ENCODE measurements around the gene ABCC8. TPM values are rescaled to one million over a fixed set of nuclear protein-coding genes. Genes with fewer than 3 reads are reported as not detected.

The ABCC8 gene
- total and polyA plus RNA-seq, 10 of the 15 experiments (the other 5 are each of a cell fraction or from before 2014, with no cell fraction given): not detected

DNA sequence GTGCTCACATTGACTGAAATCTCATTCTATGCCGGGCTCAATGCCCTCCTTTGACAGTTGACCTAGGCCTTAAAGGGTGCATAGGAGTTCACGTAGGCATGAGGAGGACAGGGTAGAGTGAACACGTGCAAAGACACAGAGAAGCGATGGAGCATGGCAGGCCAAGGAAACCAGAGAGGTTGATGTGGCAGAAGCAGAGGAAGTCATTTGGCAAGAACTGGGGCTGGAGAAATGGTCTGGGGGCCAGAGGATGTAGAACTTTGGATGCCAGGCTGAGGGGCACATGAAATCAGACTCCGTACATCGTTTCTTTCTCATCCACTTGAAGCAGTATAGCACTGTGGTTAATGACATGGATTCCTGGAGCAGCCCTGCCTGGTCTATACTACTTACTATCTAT lies 13.6 kb upstream of the ABCC8 start (continued):
- no peak for TF ChIP-seq E2F8 (IDR thresholded peaks at IDR 0.05; ENCODE audit: low read depth, partially characterized antibody)
- TF ChIP-seq TBL1XR1 (IDR thresholded peaks at IDR 0.05; ENCODE audit: low read depth, low read length): no peak

DNA sequence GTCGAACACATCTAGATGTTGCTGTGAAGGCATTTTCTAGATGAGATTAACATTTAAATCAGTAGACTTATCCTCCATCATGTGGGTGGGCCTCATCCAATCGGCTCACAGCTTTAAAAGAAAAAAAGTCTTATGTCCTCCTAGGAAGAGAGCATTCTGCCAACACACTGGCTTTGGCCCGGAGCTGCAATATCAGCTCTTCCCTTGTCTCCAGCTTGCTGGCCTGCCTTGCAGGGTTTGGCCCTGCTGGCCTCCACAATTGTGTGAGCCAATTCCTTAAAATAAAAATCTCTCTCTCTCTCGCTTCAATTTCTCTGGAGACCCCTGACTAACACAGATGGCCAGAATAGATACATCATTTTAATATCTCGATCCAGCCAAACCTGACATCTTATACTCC lies 13.1 kb upstream of the ABCC8 start:
- intact Hi-C loops (cut with micrococcal nuclease; ENCODE audit: unreplicated experiment): no loop called here
- no peak for FAIRE-seq

More for the DNA sequence above, 13.1 kb upstream of the ABCC8 start:
- no peaks in the 10 kb centered on the region for H3K4me1 ChIP-seq (ENCODE audit: control insufficient read depth, insufficient read depth, low read length)
- TF ChIP-seq CBX3 (IDR thresholded peaks at IDR 0.05; ENCODE audit: borderline replicate concordance, low read depth) (no peak), YY1 (IDR thresholded peaks at IDR 0.05; ENCODE audit: low read depth, low read length) (no peak), PRDM15 (CRISPR knock-in tag; IDR thresholded peaks at IDR 0.05) (no peak), TCF12 (IDR thresholded peaks at IDR 0.05; ENCODE audit: low read depth, low read length) (no peak), ZBED1 (IDR thresholded peaks at IDR 0.05; ENCODE audit: borderline replicate concordance) (no peak), BCL3 (IDR thresholded peaks at IDR 0.05; ENCODE audit: borderline replicate concordance, insufficient read depth, low read depth, low read length, poor library complexity, severe bottlenecking) (no peak), ZZZ3 (IDR thresholded peaks at IDR 0.05; ENCODE audit: control insufficient read depth, insufficient read length, low read depth) (no peak), HCFC1 (IDR thresholded peaks at IDR 0.05; ENCODE audit: low read length) (no peak), E2F4 (IDR thresholded peaks at IDR 0.05; ENCODE audit: low read depth, low read length) (no peak), PAX8 (IDR thresholded peaks at IDR 0.05) (no peak), BRCA1 (IDR thresholded peaks at IDR 0.05; ENCODE audit: low read depth, low read length) (no peak)
- no peak for DNase-seq (ENCODE audit: low read depth, low spot score)
- no TSS peak for BruUV-seq (replicated peaks)
- H3K4me3 ChIP-seq: no peak overlapping the region
- ChIA-PET POLR2A (no interaction called here), CTCF (interaction anchor here (0.5 to 1.5 kb wide), 2 partner anchors 8 to 129 kb away, joined by 3 to 4 read pairs; no protein-coding TSS in a partner anchor), RAD21 (ENCODE audit: unreplicated experiment) (interaction anchor here (1.0 kb wide), 1 partner anchor 38 kb away, joined by 3 read pairs; no protein-coding TSS in a partner anchor), SMC1A (ENCODE audit: uncharacterized antibody, unreplicated experiment) (no interaction called here)
- peaks cover 0 to 3% of the 10 kb centered on the region in 2 experiments; a peak in 1 of 4 replicates for H3K27me3 ChIP-seq (replicated peaks in 1 of 2; ENCODE audit: control insufficient read depth in 2 of 2, insufficient read depth in 2 of 2, low read length in 1 of 2)
- H3K9ac ChIP-seq (ENCODE audit: control insufficient read depth, insufficient read depth, low read length): no peak overlapping the region
- H3K9me3 ChIP-seq (replicated peaks; ENCODE audit: control insufficient read depth, insufficient read depth, low read length): no peaks in the 10 kb centered on the region
- 20% methylated on average over 5 of the region's 5 CpGs for WGBS (ENCODE audit: insufficient coverage, insufficient replicate concordance, low lambda C conversion rate, missing lambda C conversion rate)
- ATAC-seq: no peak
- H3K27ac ChIP-seq (ENCODE audit: control insufficient read depth, insufficient read depth): no peak overlapping the region
- H2AFZ ChIP-seq (ENCODE audit: control insufficient read depth, low read depth, low read length): no peak overlapping the region
- in situ Hi-C loops (cut with MboI): no loop called here
- no peaks in the 10 kb centered on the region for H4K20me1 ChIP-seq (ENCODE audit: control insufficient read depth, insufficient read depth)
- H3K4me2 ChIP-seq (ENCODE audit: control insufficient read depth, insufficient read depth): no peak overlapping the region
- H3K79me2 ChIP-seq (ENCODE audit: control insufficient read depth, insufficient read depth, low read length): no peaks in the 10 kb centered on the region
- no peaks in the 10 kb centered on the region for H3K36me3 ChIP-seq (ENCODE audit: control insufficient read depth in 2 of 2, insufficient read depth in 2 of 2, low read length in 1 of 2)
